PC-3 (cell line): ENCODE results near the gene DCUN1D1. TPM values are rescaled to one million over a fixed set of nuclear protein-coding genes. Genes with fewer than 3 reads are reported as not detected.

Source experiments
- ATAC-seq: fragments of 200-7000 bp; cut with Tn5 transposase; 2 replicates; pipeline ENCODE4 v1.9.1; 2020; ENCODE audit warnings: mild to moderate bottlenecking, moderate library complexity
- BruUV-seq: library from RNA; stranded (reverse); fragments of 400-500 nt; replicated peaks from 2 replicates; lab custom pipeline; 2021; lab: Mats Ljungman, UMichigan
- CTCF ChIA-PET: fragments of 300-600 bp; sonication (Branson Sonifier 250); formaldehyde crosslinking; loops from one replicate; lab custom pipeline; 2022; ENCODE audit warnings: antibody characterized with exemption; lab: Charles Lee
- POLR2A ChIA-PET: fragments of 300-600 bp; sonication (Branson Sonifier 250); formaldehyde crosslinking; loops from one replicate; lab custom pipeline; 2022; ENCODE audit warnings: antibody characterized with exemption; ENCODE audit not compliant: unreplicated experiment; lab: Charles Lee
- DNase-seq: peaks from one replicate; pipeline ENCODE4 v3.0.0-alpha.2; 2015
- H2AFZ ChIP-seq: fragments of 300-600 bp; sonication (generic); 2 replicates; pipeline ENCODE4 v1.6.0; 2016; ENCODE audit warnings: antibody characterized with exemption, low read length
- H3F3A ChIP-seq: fragments of 300-600 bp; sonication (generic); one replicate; pipeline ENCODE4 v1.6.0; 2017; ENCODE audit warnings: antibody characterized with exemption, low read length, control low read depth, mild to moderate bottlenecking; ENCODE audit not compliant: unreplicated experiment
- H3K27ac ChIP-seq: fragments of 300-600 bp; sonication (generic); 2 replicates; pipeline ENCODE4 v1.5.1; 2016; ENCODE audit warnings: mild to moderate bottlenecking, low read length
- H3K27me3 ChIP-seq: fragments of 300-600 bp; sonication (generic); 2 replicates; pipeline ENCODE4 v1.6.1; 2016; ENCODE audit warnings: low read length, mixed read lengths
- H3K36me3 ChIP-seq: fragments of 300-600 bp; sonication (generic); 2 replicates; pipeline ENCODE4 v1.6.1; 2016; ENCODE audit warnings: low read depth, mixed run types, low read length, mixed read lengths
- H3K4me1 ChIP-seq: fragments of 300-600 bp; sonication (generic); 2 replicates; pipeline ENCODE4 v1.5.1; 2016; ENCODE audit warnings: low read length; ENCODE audit not compliant: insufficient read depth
- H3K4me2 ChIP-seq: fragments of 300-600 bp; sonication (generic); 2 replicates; pipeline ENCODE4 v1.6.0; 2016; ENCODE audit warnings: low read length
- H3K4me3 ChIP-seq: fragments of 300-600 bp; sonication (generic); 2 replicates; pipeline ENCODE4 v1.5.1; 2016; ENCODE audit warnings: mild to moderate bottlenecking, low read length, mixed read lengths
- H3K79me2 ChIP-seq: fragments of 300-600 bp; sonication (generic); 2 replicates; pipeline ENCODE4 v1.6.1; 2017; ENCODE audit warnings: low read length, mixed read lengths
- H3K9ac ChIP-seq: fragments of 300-600 bp; sonication (generic); 2 replicates; pipeline ENCODE4 v1.6.0; 2016; ENCODE audit warnings: mild to moderate bottlenecking, low read length
- H3K9me2 ChIP-seq: fragments of 300-600 bp; sonication (generic); replicated peaks from 2 replicates; pipeline ENCODE4 v1.6.1; 2016; ENCODE audit warnings: mixed run types, low read length, mixed read lengths
- H3K9me3 ChIP-seq: fragments of 300-600 bp; sonication (generic); 2 replicates; pipeline ENCODE4 v1.6.1; 2016; ENCODE audit warnings: low read length, mixed read lengths
- H4K20me1 ChIP-seq: fragments of 300-600 bp; sonication (generic); 2 replicates; pipeline ENCODE4 v1.6.1; 2016; ENCODE audit warnings: low read length, mixed read lengths
- CTCF ChIP-seq: fragments of 300-600 bp; sonication (generic); conservative IDR thresholded peaks from 2 replicates; pipeline ENCODE4 v1.5.1; 2017; ENCODE audit warnings: antibody characterized with exemption, low read depth, mild to moderate bottlenecking, low read length
- EZH2 ChIP-seq: fragments of 300-600 bp; sonication (generic); IDR thresholded peaks from one replicate; pipeline ENCODE4 v1.6.1; 2017; ENCODE audit warnings: antibody characterized with exemption, mild to moderate bottlenecking, low read length; ENCODE audit not compliant: unreplicated experiment
- EZH2phosphoT487 ChIP-seq: fragments of 300-600 bp; sonication (generic); IDR thresholded peaks from 2 replicates; pipeline ENCODE4 v1.6.1; 2018; ENCODE audit warnings: mild to moderate bottlenecking, antibody characterized with exemption, low read length, borderline replicate concordance
- intact Hi-C: fragments of 100-400 bp; cut with micrococcal nuclease; formaldehyde crosslinking; loops from 2 replicates; pipeline ENCODE4 v1.9.0; 2023
- total RNA-seq: library from RNA; depleted of rRNA; stranded (reverse); fragments of >200 nt; gene quantifications from 2 replicates; pipeline ENCODE4 v1.2.3, GENCODE V29; 2014

DCUN1D1 gene
- total RNA-seq, 1 experiment from 2014 or later = 39.7 TPM

GRCh38 chr3:182914341-182914740 lies 66.0 kb downstream of the DCUN1D1 start:
- ChIA-PET CTCF (no interaction called here), POLR2A (no interaction called here)
- Histone ChIP-seq H4K20me1 (no peaks in the 10 kb centered on the region), H3K4me3 (no peak overlapping the region), H3K27me3 (no peaks in the 10 kb centered on the region), H3K9me3 (no peaks in the 10 kb centered on the region), H3K9me2 (no peaks in the 10 kb centered on the region), H3K36me3 (no peaks in the 10 kb centered on the region), H3F3A (no peaks in the 10 kb centered on the region), H3K4me2 (no peak overlapping the region), H3K79me2 (no peaks in the 10 kb centered on the region), H3K9ac (no peak overlapping the region), H3K27ac (no peak overlapping the region), H3K4me1 (0 out of 2 replicates have a peak, but pooled peaks cover 3% of the 10 kb centered on the region), H2AFZ (no peak overlapping the region)
- no peak for TF ChIP-seq EZH2phosphoT487
- no peak for TF ChIP-seq CTCF
- TF ChIP-seq EZH2 = no peak
- ATAC-seq (peak; percentile 54), DNase-seq (no peak)
- BruUV-seq = no TSS peak
- intact Hi-C loops = no loop called here

- no peak overlapping the region for H3K27ac ChIP-seq
- H3K36me3 ChIP-seq = no peaks in the 10 kb centered on the region
- ChIA-PET POLR2A (no interaction called here), CTCF (no interaction called here)
- TF ChIP-seq EZH2phosphoT487 (no peak), EZH2 (no peak), CTCF (no peak)
- H3K4me3 ChIP-seq = no peak overlapping the region
- no peak overlapping the region for H3K9ac ChIP-seq
- no peaks in the 10 kb centered on the region for H3K27me3 ChIP-seq
- no peak overlapping the region for H2AFZ ChIP-seq
- no peak overlapping the region for H3K4me2 ChIP-seq
- H3F3A ChIP-seq = no peaks in the 10 kb centered on the region
- H4K20me1 ChIP-seq = no peaks in the 10 kb centered on the region
- ATAC-seq (peak; percentile 15; the same call in 1 of the 2 replicates), DNase-seq (peak; percentile 18)
- no peaks in the 10 kb centered on the region for H3K9me2 ChIP-seq
- H3K9me3 ChIP-seq = no peaks in the 10 kb centered on the region
- no TSS peak for BruUV-seq
- 0 out of 2 replicates have a peak, but pooled peaks cover 3% of the 10 kb centered on the region for H3K4me1 ChIP-seq
- no peaks in the 10 kb centered on the region for H3K79me2 ChIP-seq
- intact Hi-C loops = no loop called here
Observed at GRCh38 chr3:182913889-182914288, 66.4 kb downstream of the DCUN1D1 start.

GRCh38 chr3:182912474-182912873 lies 67.9 kb downstream of the DCUN1D1 start:
- intact Hi-C loops = no loop called here
- Histone ChIP-seq H3K9me2 (no peaks in the 10 kb centered on the region), H3K4me2 (no peak overlapping the region), H3K36me3 (no peaks in the 10 kb centered on the region), H3K4me1 (0 out of 2 replicates have a peak, but pooled peaks cover 3% of the 10 kb centered on the region), H3K9me3 (no peaks in the 10 kb centered on the region), H2AFZ (no peak overlapping the region), H3F3A (no peaks in the 10 kb centered on the region), H3K4me3 (no peak overlapping the region), H4K20me1 (no peaks in the 10 kb centered on the region), H3K27me3 (no peaks in the 10 kb centered on the region), H3K9ac (no peak overlapping the region), H3K27ac (no peak overlapping the region), H3K79me2 (no peaks in the 10 kb centered on the region)
- BruUV-seq = no TSS peak
- no peak for ATAC-seq
- TF ChIP-seq EZH2 (no peak), EZH2phosphoT487 (no peak), CTCF (no peak)
- ChIA-PET CTCF (no interaction called here), POLR2A (no interaction called here)
- no peak for DNase-seq
